GM12878 (cell line): ENCODE measurements around the gene KRT20. TPM values are rescaled to one million over a fixed set of nuclear protein-coding genes. Genes with fewer than 3 reads are reported as not detected.

ENCODE experiments used
- ATAC-seq: fragments of 200-7000 bp; cut with Tn5 transposase; 3 replicates; pipeline ENCODE4 v1.9.1; 2020; ENCODE audit warnings: mild to moderate bottlenecking, moderate library complexity
- BruUV-seq: library from RNA; stranded (reverse); fragments of 400-500 nt; replicated peaks from 2 replicates; lab custom pipeline; 2021; lab: Mats Ljungman, UMichigan
- CTCF ChIA-PET: fragments of 300-600 bp; sonication (Branson Sonifier 250); formaldehyde crosslinking; extraction: SDS; loops from one replicate; lab custom pipeline; 2021; ENCODE audit warnings: inconsistent platforms; lab: Yijun Ruan, JAX
- POLR2A ChIA-PET: fragments of 350-600 bp; formaldehyde crosslinking; extraction: SDS; loops from one replicate; lab custom pipeline; 2021; ENCODE audit warnings: inconsistent platforms; lab: Charles Lee
- RAD21 ChIA-PET: fragments of 300-600 bp; sonication (Branson Sonifier 250); formaldehyde crosslinking; loops from one replicate; lab custom pipeline; 2023; ENCODE audit warnings: antibody characterized with exemption; ENCODE audit not compliant: unreplicated experiment; lab: Charles Lee
- SMC1A ChIA-PET: fragments of 300-600 bp; sonication (Branson Sonifier 250); formaldehyde crosslinking; loops from one replicate; lab custom pipeline; 2023; ENCODE audit not compliant: unreplicated experiment, uncharacterized antibody; lab: Charles Lee
- DNase-seq: peaks from one replicate; pipeline ENCODE4 v3.0.0-alpha.2; 2011; ENCODE audit warnings: low read depth, low spot score
- FAIRE-seq: peaks from 3 replicates; lab custom pipeline; 2011; peaks lifted over from hg19 to GRCh38; lab: Jason Lieb, UNC
- H2AFZ ChIP-seq: 2 replicates; pipeline ENCODE4 v1.6.0; 2011; ENCODE audit warnings: low read depth, low read length, control low read depth; ENCODE audit not compliant: control insufficient read depth
- H3K27ac ChIP-seq: 2 replicates; pipeline ENCODE4 v1.5.1; 2011; ENCODE audit warnings: control low read depth; ENCODE audit not compliant: control insufficient read depth, insufficient read depth
- H3K27me3 ChIP-seq, 2 experiments: replicated peaks in 1 of 2; 2 replicates each; pipeline versions ENCODE4 v1.6.0 to v1.6.1; 2011; ENCODE audit warnings: low read length in 1 of 2; ENCODE audit not compliant: control insufficient read depth in 2 of 2, insufficient read depth in 2 of 2
- H3K36me3 ChIP-seq, 2 experiments: 2 replicates each; pipeline ENCODE4 v1.5.1; 2011; ENCODE audit warnings: low read length in 1 of 2; ENCODE audit not compliant: control insufficient read depth in 2 of 2, insufficient read depth in 2 of 2
- H3K4me1 ChIP-seq: 2 replicates; pipeline ENCODE4 v1.6.1; 2011; ENCODE audit warnings: mild to moderate bottlenecking, low read length, moderate library complexity, mixed read lengths; ENCODE audit not compliant: control insufficient read depth, insufficient read depth
- H3K4me2 ChIP-seq: 2 replicates; pipeline ENCODE4 v1.6.0; 2011; ENCODE audit warnings: control low read depth; ENCODE audit not compliant: control insufficient read depth, insufficient read depth
- H3K4me3 ChIP-seq: fragments of 200-600 bp; sonication (generic); 2 replicates; pipeline ENCODE4 v1.5.1; 2016
- H3K79me2 ChIP-seq: 2 replicates; pipeline ENCODE4 v1.6.0; 2011; ENCODE audit warnings: low read length; ENCODE audit not compliant: control insufficient read depth, insufficient read depth
- H3K9ac ChIP-seq: 2 replicates; pipeline ENCODE4 v1.8.0; 2011; ENCODE audit warnings: low read length, control low read depth, mixed read lengths; ENCODE audit not compliant: control insufficient read depth, insufficient read depth
- H3K9me3 ChIP-seq: replicated peaks from 3 replicates; pipeline ENCODE4 v1.5.1; 2011; ENCODE audit warnings: mild to moderate bottlenecking, low read length; ENCODE audit not compliant: control insufficient read depth, insufficient read depth
- H4K20me1 ChIP-seq: 2 replicates; pipeline ENCODE4 v1.6.0; 2011; ENCODE audit not compliant: control insufficient read depth, insufficient read depth
- BACH1 ChIP-seq: fragments of 450-650 bp; IDR thresholded peaks from 2 replicates; pipeline ENCODE4 v1.6.1; 2017; ENCODE audit warnings: mild to moderate bottlenecking, borderline replicate concordance
- CEBPB ChIP-seq, 2 experiments: fragments of 150-350 bp in 1 of 2; IDR thresholded peaks; 2 replicates each; pipeline ENCODE4 v1.6.1; 2012 to 2014; ENCODE audit warnings: low read depth in 2 of 2, low read length in 2 of 2, borderline replicate concordance in 1 of 2, inconsistent platforms in 1 of 2
- DPF2 ChIP-seq: fragments of 450-650 bp; IDR thresholded peaks from 2 replicates; pipeline ENCODE4 v1.6.1; 2017; ENCODE audit warnings: mild to moderate bottlenecking
- HDAC6 ChIP-seq: fragments of 200-600 bp; sonication (generic); IDR thresholded peaks from one replicate; pipeline ENCODE4 v1.8.0; 2017; ENCODE audit warnings: antibody characterized with exemption; ENCODE audit not compliant: unreplicated experiment
- KLF5 ChIP-seq: fragments of 450-650 bp; IDR thresholded peaks from 2 replicates; pipeline ENCODE4 v1.6.1; 2014; ENCODE audit warnings: mild to moderate bottlenecking; ENCODE audit not compliant: partially characterized antibody
- MEF2A ChIP-seq: IDR thresholded peaks from 2 replicates; pipeline ENCODE4 v1.6.1; 2011; ENCODE audit warnings: low read depth, mild to moderate bottlenecking, low read length, moderate library complexity; ENCODE audit not compliant: insufficient read depth
- MYB ChIP-seq: fragments of 150-350 bp; IDR thresholded peaks from 2 replicates; pipeline ENCODE4 v1.6.1; 2014; ENCODE audit warnings: mild to moderate bottlenecking, low read depth, low read length, borderline replicate concordance
- NBN ChIP-seq: fragments of 450-650 bp; IDR thresholded peaks from 2 replicates; pipeline ENCODE4 v1.6.1; 2016
- NR2F1 ChIP-seq: fragments of 450-650 bp; conservative IDR thresholded peaks from 2 replicates; pipeline ENCODE4 v1.6.1; 2017; ENCODE audit warnings: mild to moderate bottlenecking
- SMC3 ChIP-seq: IDR thresholded peaks from 2 replicates; pipeline ENCODE4 v1.6.1; 2011; ENCODE audit warnings: low read length, improper control_type of control experiment, borderline replicate concordance
- WRNIP1 ChIP-seq: IDR thresholded peaks from 2 replicates; pipeline ENCODE4 v1.6.1; 2011; ENCODE audit warnings: low read depth, low read length, improper control_type of control experiment, borderline replicate concordance
- ZNF384 ChIP-seq: IDR thresholded peaks from 2 replicates; pipeline ENCODE4 v1.6.1; 2012; ENCODE audit warnings: low read depth, mild to moderate bottlenecking, low read length, improper control_type of control experiment, borderline replicate concordance
- WGBS: methylation state at CpG from one replicate; pipeline ENCODE4 v1.1.6; 2016; ENCODE audit warnings: low lambda C conversion rate; ENCODE audit not compliant: insufficient replicate concordance, insufficient coverage; ENCODE audit errors: missing lambda C conversion rate; 5-methylcytosine and 5-hydroxymethylcytosine counted together
- in situ Hi-C: fragments of 300-500 bp; cut with MboI; formaldehyde crosslinking; loops from 9 replicates; pipeline ENCODE4 v1.14.3; 2018; ENCODE audit warnings: mixed read lengths
- intact Hi-C: fragments of 100-400 bp; cut with micrococcal nuclease; formaldehyde crosslinking; loops from one replicate; pipeline ENCODE4 v1.14.2; 2022; ENCODE audit not compliant: unreplicated experiment
- polyA plus RNA-seq, 11 experiments: library from polyadenylated mRNA; depleted of rRNA in 4 of 11; unstranded in 6 of 11; stranded (reverse) in 5 of 11; fragments of >200 nt; fragmentation: Nextera tagmentation in 4 of 11; fragmentation: Illumina TruSeq in 1 of 11; extraction: Ambion mirVana in 4 of 11; extraction: Trizol in 1 of 11; gene quantifications; 1 replicate in 1 of 11; 2 replicates in 10 of 11; pipeline versions ENCODE4 v1.2.1 to v1.2.3, GENCODE V29; 2011 to 2016; ENCODE audit warnings: inconsistent platforms in 2 of 11, missing spikeins in 2 of 11, low read depth in 1 of 11
- total RNA-seq, 4 experiments: library from RNA; depleted of rRNA in 3 of 4; stranded (reverse); fragments of >200 nt in 3 of 4; fragmentation: Illumina TruSeq in 1 of 4; extraction: Trizol in 1 of 4; gene quantifications; 2 replicates each; pipeline versions ENCODE4 v1.2.1 to v1.2.3, GENCODE V29; 2013 to 2021
- TF ChIP-seq, protein P1 (sequence below): fragments of 450-650 bp; IDR thresholded peaks from 2 replicates; pipeline ENCODE4 v1.6.1; 2017; ENCODE audit warnings: low read depth, mild to moderate bottlenecking, moderate library complexity
- TF ChIP-seq, protein P2 (sequence below): fragments of 450-650 bp; IDR thresholded peaks from 2 replicates; pipeline ENCODE4 v1.6.1; 2014; ENCODE audit warnings: mild to moderate bottlenecking

KRT20 gene
- total and polyA plus RNA-seq, 10 of the 15 experiments (the other 5 are each of a cell fraction or from before 2014, with no cell fraction given), result 0.23 TPM; not detected in 9

DNA sequence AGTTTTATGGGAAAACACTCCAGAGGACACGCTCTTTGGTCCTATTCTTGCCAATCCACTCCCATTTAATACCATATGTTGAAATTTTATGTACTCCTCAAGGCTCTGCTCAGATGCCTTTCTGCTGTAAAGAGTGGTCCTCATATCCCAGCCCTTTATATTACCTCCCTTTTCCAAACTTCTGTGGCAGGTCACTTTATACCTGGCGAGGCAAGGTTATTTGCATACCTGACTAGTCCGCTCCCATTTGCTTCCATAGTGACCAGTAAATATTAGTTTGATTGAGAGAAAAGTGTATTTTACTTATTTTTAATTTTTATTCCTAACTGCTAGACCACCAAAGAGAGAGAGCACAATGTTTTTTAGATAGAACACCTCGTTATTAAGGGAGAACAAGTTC lies 35.3 kb downstream of the KRT20 start (continued):
- TF ChIP-seq NBN (no peak), SMC3 (no peak)

DNA sequence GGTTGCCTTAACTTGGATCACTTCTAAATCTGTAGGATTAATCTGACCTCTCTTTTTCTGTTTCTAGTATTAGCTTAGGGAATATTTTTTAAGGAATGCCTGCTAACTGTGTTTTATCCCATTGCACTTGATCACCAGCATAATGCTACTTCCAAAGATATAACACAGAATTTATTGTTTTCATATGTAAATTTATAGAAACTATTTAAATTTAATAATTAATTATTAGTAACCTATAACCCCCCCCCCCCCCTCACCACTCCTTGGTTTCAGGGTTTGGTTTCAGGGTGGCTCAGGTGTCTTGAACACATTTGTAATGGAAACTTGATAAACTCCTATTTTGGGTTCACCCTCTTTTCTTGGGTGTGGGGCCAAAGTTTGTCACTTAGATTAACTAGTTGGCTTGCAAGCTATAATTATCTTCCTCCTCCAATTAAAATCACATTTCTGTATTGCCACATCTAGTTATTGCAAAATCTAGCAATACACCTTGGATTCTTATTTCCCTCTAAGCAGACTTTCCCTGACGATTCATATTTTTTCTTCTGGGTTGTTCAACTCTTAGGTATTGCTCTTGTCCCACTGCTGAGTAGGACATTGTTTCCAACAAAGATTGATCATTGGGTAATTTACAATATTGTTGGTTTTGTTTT lies 36.3 kb downstream of the KRT20 start:
- ChIA-PET POLR2A (no interaction called here), RAD21 (no interaction called here), CTCF (interaction anchor here (1.1 to 2.3 kb wide), 3 partner anchors 8 to 472 kb away, joined by 3 to 7 read pairs (median 6); no protein-coding TSS in a partner anchor), SMC1A (interaction anchor here (0.6 to 3.3 kb wide), 3 partner anchors 8 to 523 kb away, joined by 3 to 11 read pairs (median 3); no protein-coding TSS in a partner anchor)
- H4K20me1 ChIP-seq, result no peaks in the 10 kb centered on the region
- in situ Hi-C loops, result no loop called here
- WGBS, result 27% methylated on average over 1 of the region's 1 CpG
- H3K9me3 ChIP-seq, result no peaks in the 10 kb centered on the region
- H3K27ac ChIP-seq, result no peak overlapping the region
- TF ChIP-seq MEF2A (no peak), NR2F1 (no peak), ZNF384 (no peak), MYB (no peak), WRNIP1 (no peak), DPF2 (no peak), CEBPB (IDR thresholded peaks at IDR 0.05; ENCODE audit: borderline replicate concordance in 1 of 2, low read depth in 2 of 2, low read length in 2 of 2) (no peak), HDAC6 (no peak), KLF5 (no peak), BACH1 (no peak)
- TF ChIP-seq, protein P1, sequence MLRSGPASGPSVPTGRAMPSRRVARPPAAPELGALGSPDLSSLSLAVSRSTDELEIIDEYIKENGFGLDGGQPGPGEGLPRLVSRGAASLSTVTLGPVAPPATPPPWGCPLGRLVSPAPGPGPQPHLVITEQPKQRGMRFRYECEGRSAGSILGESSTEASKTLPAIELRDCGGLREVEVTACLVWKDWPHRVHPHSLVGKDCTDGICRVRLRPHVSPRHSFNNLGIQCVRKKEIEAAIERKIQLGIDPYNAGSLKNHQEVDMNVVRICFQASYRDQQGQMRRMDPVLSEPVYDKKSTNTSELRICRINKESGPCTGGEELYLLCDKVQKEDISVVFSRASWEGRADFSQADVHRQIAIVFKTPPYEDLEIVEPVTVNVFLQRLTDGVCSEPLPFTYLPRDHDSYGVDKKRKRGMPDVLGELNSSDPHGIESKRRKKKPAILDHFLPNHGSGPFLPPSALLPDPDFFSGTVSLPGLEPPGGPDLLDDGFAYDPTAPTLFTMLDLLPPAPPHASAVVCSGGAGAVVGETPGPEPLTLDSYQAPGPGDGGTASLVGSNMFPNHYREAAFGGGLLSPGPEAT, result no peak
- TF ChIP-seq, protein P2, sequence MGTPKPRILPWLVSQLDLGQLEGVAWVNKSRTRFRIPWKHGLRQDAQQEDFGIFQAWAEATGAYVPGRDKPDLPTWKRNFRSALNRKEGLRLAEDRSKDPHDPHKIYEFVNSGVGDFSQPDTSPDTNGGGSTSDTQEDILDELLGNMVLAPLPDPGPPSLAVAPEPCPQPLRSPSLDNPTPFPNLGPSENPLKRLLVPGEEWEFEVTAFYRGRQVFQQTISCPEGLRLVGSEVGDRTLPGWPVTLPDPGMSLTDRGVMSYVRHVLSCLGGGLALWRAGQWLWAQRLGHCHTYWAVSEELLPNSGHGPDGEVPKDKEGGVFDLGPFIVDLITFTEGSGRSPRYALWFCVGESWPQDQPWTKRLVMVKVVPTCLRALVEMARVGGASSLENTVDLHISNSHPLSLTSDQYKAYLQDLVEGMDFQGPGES, result no peak
- intact Hi-C loops, result no loop called here
- no peaks in the 10 kb centered on the region for H3K79me2 ChIP-seq
- FAIRE-seq, result no peak
- H3K27me3 ChIP-seq, result no peaks in the 10 kb centered on the region; a peak in 2 of 4 replicates
- no peak overlapping the region for H3K4me2 ChIP-seq
- H3K36me3 ChIP-seq, result no peaks in the 10 kb centered on the region
- DNase-seq, result no peak
- no peak overlapping the region for H2AFZ ChIP-seq
- no TSS peak for BruUV-seq
- no peaks in the 10 kb centered on the region for H3K4me1 ChIP-seq
- no peak overlapping the region for H3K4me3 ChIP-seq
- no peak for ATAC-seq
- no peak overlapping the region for H3K9ac ChIP-seq
